IMR-90 (cell line): ENCODE data around the gene ATP2B2. TPM values are rescaled to one million over a fixed set of nuclear protein-coding genes. Genes with fewer than 3 reads are reported as not detected.

ENCODE experiments used
- ATAC-seq: fragments of 200-7000 bp; cut with Tn5 transposase; 2 replicates; pipeline ENCODE4 v1.9.1; 2020; ENCODE audit warnings: low read depth, mild to moderate bottlenecking, moderate library complexity
- BruUV-seq: library from RNA; stranded (reverse); fragments of 400-500 nt; replicated peaks from 2 replicates; lab custom pipeline; 2021; lab: Mats Ljungman, UMichigan
- CTCF ChIA-PET: fragments of 300-600 bp; formaldehyde crosslinking; extraction: SDS; loops from one replicate; lab custom pipeline; 2021; ENCODE audit warnings: antibody characterized with exemption; lab: Yijun Ruan, JAX
- POLR2A ChIA-PET: fragments of 300-600 bp; sonication (Branson Sonifier 250); formaldehyde crosslinking; loops from one replicate; lab custom pipeline; 2022; ENCODE audit warnings: antibody characterized with exemption; ENCODE audit not compliant: unreplicated experiment; lab: Charles Lee
- DNase-seq: peaks from one replicate; pipeline ENCODE4 v3.0.0; 2013
- H2AFZ ChIP-seq: replicated peaks from 2 replicates; pipeline ENCODE3; 2013; ENCODE audit warnings: low read length, mild to moderate bottlenecking; ENCODE audit not compliant: poor library complexity
- H2AK5ac ChIP-seq: 2 replicates; pipeline ENCODE4 v1.6.1; 2013; ENCODE audit warnings: low read depth, low read length, inconsistent platforms
- H2AK9ac ChIP-seq: replicated peaks from 2 replicates; pipeline ENCODE3; 2013; ENCODE audit warnings: mild to moderate bottlenecking, low read depth, low read length, moderate library complexity; ENCODE audit not compliant: poor library complexity
- H2BK120ac ChIP-seq: 2 replicates; pipeline ENCODE4 v1.6.1; 2013; ENCODE audit warnings: low read depth, low read length, inconsistent platforms
- H2BK15ac ChIP-seq: 3 replicates; pipeline ENCODE4 v1.6.1; 2013; ENCODE audit warnings: low read depth, low read length, inconsistent platforms
- H2BK20ac ChIP-seq: 2 replicates; pipeline ENCODE4 v1.6.1; 2013; ENCODE audit warnings: low read depth, mild to moderate bottlenecking, inconsistent platforms, low read length, moderate library complexity
- H2BK5ac ChIP-seq: 2 replicates; pipeline ENCODE4 v1.6.1; 2013; ENCODE audit warnings: mild to moderate bottlenecking, low read depth, low read length, inconsistent platforms; ENCODE audit not compliant: poor library complexity, severe bottlenecking
- H3K14ac ChIP-seq: replicated peaks from 2 replicates; pipeline ENCODE4 v1.6.1; 2013; ENCODE audit warnings: low read depth, low read length, inconsistent platforms
- H3K18ac ChIP-seq: 2 replicates; pipeline ENCODE4 v1.6.1; 2013; ENCODE audit warnings: low read depth, low read length, control low read depth
- H3K23ac ChIP-seq: 2 replicates; pipeline ENCODE4 v1.6.1; 2013; ENCODE audit warnings: low read depth, low read length, inconsistent platforms
- H3K27ac ChIP-seq: 2 replicates; pipeline ENCODE4 v1.5.1; 2013; ENCODE audit warnings: mild to moderate bottlenecking, control low read depth, low read length; ENCODE audit not compliant: insufficient read depth
- H3K27me3 ChIP-seq: 2 replicates; pipeline ENCODE4 v1.6.1; 2013; ENCODE audit warnings: low read length; ENCODE audit not compliant: control insufficient read depth, insufficient read depth
- H3K36me3 ChIP-seq: 2 replicates; pipeline ENCODE4 v1.6.1; 2013; ENCODE audit warnings: low read length, mixed read lengths; ENCODE audit not compliant: control insufficient read depth, insufficient read depth
- H3K4ac ChIP-seq: 2 replicates; pipeline ENCODE4 v1.6.1; 2013; ENCODE audit warnings: low read depth, low read length, inconsistent platforms
- H3K4me1 ChIP-seq: 2 replicates; pipeline ENCODE4 v1.6.1; 2013; ENCODE audit warnings: low read length, mixed read lengths; ENCODE audit not compliant: control insufficient read depth, insufficient read depth
- H3K4me2 ChIP-seq: 2 replicates; pipeline ENCODE4 v1.6.1; 2013; ENCODE audit warnings: low read depth, mild to moderate bottlenecking, control low read depth, low read length, moderate library complexity
- H3K4me3 ChIP-seq: 2 replicates; pipeline ENCODE4 v1.5.1; 2013; ENCODE audit warnings: low read depth, mild to moderate bottlenecking, control low read depth, low read length, moderate library complexity; ENCODE audit not compliant: insufficient read depth
- H3K56ac ChIP-seq: 2 replicates; pipeline ENCODE4 v1.6.1; 2013; ENCODE audit warnings: low read length, inconsistent platforms; ENCODE audit not compliant: insufficient read depth; ENCODE audit errors: extremely low read depth
- H3K79me1 ChIP-seq, 2 experiments: 2 replicates each; pipeline ENCODE4 v1.6.1; 2013; ENCODE audit warnings: low read length in 2 of 2, inconsistent platforms in 1 of 2, low read depth in 1 of 2
- H3K9ac ChIP-seq: 2 replicates; pipeline ENCODE4 v1.6.1; 2013; ENCODE audit warnings: low read depth, low read length, control low read depth
- H3K9me1 ChIP-seq: 2 replicates; pipeline ENCODE4 v1.6.1; 2013; ENCODE audit warnings: low read length, inconsistent platforms; ENCODE audit not compliant: insufficient read depth
- H3K9me3 ChIP-seq: 2 replicates; pipeline ENCODE4 v1.6.1; 2013; ENCODE audit warnings: low read length; ENCODE audit not compliant: control insufficient read depth, insufficient read depth
- H4K20me1 ChIP-seq: 2 replicates; pipeline ENCODE4 v1.6.1; 2013; ENCODE audit warnings: low read length, inconsistent platforms; ENCODE audit not compliant: insufficient read depth
- H4K5ac ChIP-seq: 2 replicates; pipeline ENCODE4 v1.6.1; 2013; ENCODE audit warnings: mild to moderate bottlenecking, low read depth, low read length, control low read depth
- H4K8ac ChIP-seq, 2 experiments: 2 replicates each; pipeline ENCODE4 v1.6.1; 2013; ENCODE audit warnings: low read depth in 2 of 2, low read length in 2 of 2, control low read depth in 1 of 2, inconsistent platforms in 1 of 2
- H4K91ac ChIP-seq: 2 replicates; pipeline ENCODE4 v1.6.1; 2013; ENCODE audit warnings: low read depth, low read length, inconsistent platforms; ENCODE audit not compliant: insufficient read depth
- BHLHE40 ChIP-seq: fragments of 150-350 bp; IDR thresholded peaks from 2 replicates; pipeline ENCODE4 v1.6.1; 2016; ENCODE audit warnings: mild to moderate bottlenecking, low read depth, low read length
- FOS ChIP-seq: fragments of 150-350 bp; IDR thresholded peaks from 2 replicates; pipeline ENCODE4 v1.6.1; 2016; ENCODE audit warnings: low read depth, low read length
- MAFK ChIP-seq: IDR thresholded peaks from 2 replicates; pipeline ENCODE4 v1.6.1; 2012; ENCODE audit warnings: low read depth, low read length, improper control_type of control experiment
- NFE2L2 ChIP-seq: fragments of 150-350 bp; IDR thresholded peaks from 2 replicates; pipeline ENCODE4 v1.6.1; 2016; ENCODE audit warnings: low read depth, mild to moderate bottlenecking, low read length
- POLR2A ChIP-seq: IDR thresholded peaks from 2 replicates; pipeline ENCODE4 v1.6.1; 2012; ENCODE audit warnings: mild to moderate bottlenecking, low read depth, low read length
- RAD21 ChIP-seq: IDR thresholded peaks from 2 replicates; pipeline ENCODE4 v1.6.1; 2012; ENCODE audit warnings: low read length, improper control_type of control experiment
- WGBS, 2 experiments: methylation state at CpG; one replicate each; pipeline versions ENCODE4 v1.1.5 to v1.1.7; 2013; ENCODE audit warnings: missing lambda C conversion rate in 2 of 2; ENCODE audit not compliant: insufficient read length in 1 of 2; ENCODE audit errors: extremely low coverage in 2 of 2; 5-methylcytosine and 5-hydroxymethylcytosine counted together
- dilution Hi-C: fragments of 300-500 bp; cut with HindIII; formaldehyde crosslinking; loops from one replicate; pipeline ENCODE4 v1.14.3; 2018; ENCODE audit warnings: low sequenced_read_pairs; ENCODE audit not compliant: unreplicated experiment
- in situ Hi-C: fragments of 300-500 bp; cut with MboI; formaldehyde crosslinking; loops from 3 replicates; pipeline ENCODE4 v1.14.3; 2019; ENCODE audit warnings: low sequenced_read_pairs, inconsistent platforms, mixed read lengths
- intact Hi-C: fragments of 100-400 bp; cut with micrococcal nuclease; formaldehyde crosslinking; loops from 2 replicates; pipeline ENCODE4 v1.10.0; 2022
- polyA plus RNA-seq, 3 experiments: library from polyadenylated mRNA; depleted of rRNA; stranded (reverse); fragments of >200 nt; gene quantifications; 2 replicates each; pipeline ENCODE4 v1.2.3, GENCODE V29; 2012; ENCODE audit warnings: low replicate concordance in 1 of 3
- total RNA-seq: library from RNA; depleted of rRNA; stranded (reverse); fragments of >200 nt; gene quantifications from 2 replicates; pipeline ENCODE4 v1.2.3, GENCODE V29; 2012
- TF ChIP-seq, protein P1 (sequence below): fragments of 150-350 bp; IDR thresholded peaks from 2 replicates; pipeline ENCODE4 v1.6.1; 2017; ENCODE audit warnings: mild to moderate bottlenecking, antibody characterized with exemption, low read length, low read depth

The ATP2B2 gene
- total and polyA plus RNA-seq, 2 of the 4 experiments (the other 2 are of a cell fraction) = under 0.01 to 0.02 TPM

DNA sequence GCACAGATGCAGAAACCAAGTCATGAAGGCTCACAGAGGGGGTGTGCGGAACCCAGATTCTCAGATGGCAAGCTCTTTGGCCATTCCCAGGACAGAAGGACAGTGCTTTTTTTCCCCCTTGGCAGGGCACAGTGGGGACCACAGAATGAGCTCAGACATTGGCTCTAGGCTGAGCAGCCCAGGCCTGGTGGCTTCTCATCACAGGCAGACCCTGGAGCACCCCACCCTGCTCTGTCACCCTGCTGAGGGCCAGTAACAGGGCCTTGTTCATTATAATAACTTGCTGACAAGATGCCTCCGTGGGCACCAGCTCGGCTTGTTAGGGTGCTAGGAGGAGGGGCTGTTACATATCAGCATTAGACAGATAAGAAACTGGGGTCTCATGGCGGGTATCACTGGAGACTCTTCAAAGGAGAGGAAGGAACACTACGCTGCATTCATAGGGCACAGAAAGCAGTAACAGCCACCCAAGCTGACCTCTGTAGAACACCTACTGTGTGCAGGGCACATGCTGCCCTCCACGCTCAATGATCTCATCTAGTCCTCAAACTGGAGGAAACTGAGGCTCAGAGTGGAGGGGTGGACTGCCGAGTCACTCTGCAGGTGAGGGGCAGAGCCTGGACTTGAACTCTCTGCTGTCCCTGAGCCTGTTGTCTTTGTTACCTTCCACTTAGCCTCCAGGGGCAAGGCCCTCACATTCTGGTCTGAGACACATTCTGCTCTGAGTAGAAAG is 114.6 kb downstream of the ATP2B2 start:
- ATAC-seq = no peak
- ChIA-PET POLR2A (no interaction called here), CTCF (no interaction called here)
- Histone ChIP-seq H3K9ac (no peak overlapping the region), H3K4ac (no peak overlapping the region), H3K4me1 (no peaks in the 10 kb centered on the region), H3K9me1 (no peaks in the 10 kb centered on the region), H3K79me1 (no peaks in the 10 kb centered on the region), H2AK9ac (no peak overlapping the region), H2AK5ac (no peak overlapping the region), H2BK20ac (no peak overlapping the region), H3K14ac (no peak overlapping the region), H3K9me3 (peaks cover 23% of the 10 kb centered on the region), H4K20me1 (no peaks in the 10 kb centered on the region), H3K23ac (no peak overlapping the region), H3K27ac (no peak overlapping the region), H4K8ac (no peak overlapping the region), H4K91ac (no peak overlapping the region), H3K18ac (no peak overlapping the region), H3K27me3 (peaks cover 29% of the 10 kb centered on the region), H3K36me3 (no peaks in the 10 kb centered on the region), H2BK120ac (no peak overlapping the region), H2BK5ac (no peak overlapping the region), H2BK15ac (no peak overlapping the region), H2AFZ (peak overlapping the region; percentile 29), H3K4me2 (no peak overlapping the region), H3K56ac (no peak overlapping the region), H3K4me3 (no peak overlapping the region), H4K5ac (no peak overlapping the region)
- in situ Hi-C loops = no loop called here
- BruUV-seq = no TSS peak
- intact Hi-C loops = no loop called here
- TF ChIP-seq FOS (no peak), BHLHE40 (no peak), NFE2L2 (no peak), MAFK (no peak), POLR2A (no peak), RAD21 (no peak)
- TF ChIP-seq, protein P1, sequence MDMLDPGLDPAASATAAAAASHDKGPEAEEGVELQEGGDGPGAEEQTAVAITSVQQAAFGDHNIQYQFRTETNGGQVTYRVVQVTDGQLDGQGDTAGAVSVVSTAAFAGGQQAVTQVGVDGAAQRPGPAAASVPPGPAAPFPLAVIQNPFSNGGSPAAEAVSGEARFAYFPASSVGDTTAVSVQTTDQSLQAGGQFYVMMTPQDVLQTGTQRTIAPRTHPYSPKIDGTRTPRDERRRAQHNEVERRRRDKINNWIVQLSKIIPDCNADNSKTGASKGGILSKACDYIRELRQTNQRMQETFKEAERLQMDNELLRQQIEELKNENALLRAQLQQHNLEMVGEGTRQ = no peak
- WGBS, 2 experiments = no CpG with 5 or more reads among the region's 7 CpGs
- dilution Hi-C loops = no loop called here
- DNase-seq = no peak
